K562 (cell line): ENCODE data around the gene COL13A1. TPM values are rescaled to one million over a fixed set of nuclear protein-coding genes. Genes with fewer than 3 reads are reported as not detected.

Experiments
- ATAC-seq: fragments of 200-7000 bp; cut with Tn5 transposase; 3 replicates; pipeline ENCODE4 v1.9.1; 2020; ENCODE audit warnings: moderate library complexity
- BruUV-seq: library from RNA; stranded (reverse); fragments of 400-500 nt; replicated peaks from 2 replicates; lab custom pipeline; 2021; lab: Mats Ljungman, UMichigan
- CTCF ChIA-PET: fragments of 300-600 bp; formaldehyde crosslinking; extraction: SDS; loops from one replicate; lab custom pipeline; 2021; ENCODE audit warnings: low intra/inter-chr PET ratio; lab: Yijun Ruan, JAX
- POLR2A ChIA-PET: fragments of 300-600, 350-650 bp; sonication (Branson Sonifier 250); formaldehyde crosslinking; extraction: SDS; loops from one replicate; lab custom pipeline; 2021; ENCODE audit warnings: antibody characterized with exemption, inconsistent platforms; lab: Yijun Ruan, JAX
- DNase-seq, 4 experiments: peaks; one replicate each; pipeline versions ENCODE4 v3.0.0 to v3.0.0-alpha.2; 2011 to 2018; ENCODE audit warnings: low spot score in 3 of 4, mixed read lengths in 3 of 4; ENCODE audit errors: extremely low read depth in 1 of 4
- FAIRE-seq: peaks from 2 replicates; lab custom pipeline; 2011; peaks lifted over from hg19 to GRCh38; lab: Jason Lieb, UNC
- H2AFZ ChIP-seq: 2 replicates; pipeline ENCODE4 v1.6.0; 2011; ENCODE audit warnings: low read depth, low read length, control low read depth, inconsistent platforms
- H3K27ac ChIP-seq: fragments of 200-600 bp; 3 replicates; pipeline ENCODE4 v1.8.0; 2011; ENCODE audit warnings: low read depth, mild to moderate bottlenecking, control low read depth, inconsistent platforms, low read length, moderate library complexity, mixed read lengths; ENCODE audit errors: extremely low read depth
- H3K27me3 ChIP-seq, 2 experiments: fragments of 300-600 bp in 1 of 2; 2 replicates in 1 of 2; 3 replicates in 1 of 2; pipeline versions ENCODE4 v1.6.0 to v1.8.0; 2011; ENCODE audit warnings: inconsistent platforms in 2 of 2, low read length in 2 of 2, mild to moderate bottlenecking in 1 of 2, mixed read lengths in 1 of 2, moderate library complexity in 1 of 2; ENCODE audit not compliant: control insufficient read depth in 2 of 2, insufficient read depth in 2 of 2
- H3K36me3 ChIP-seq: fragments of 300-600 bp; 3 replicates; pipeline ENCODE4 v1.8.0; 2011; ENCODE audit warnings: mild to moderate bottlenecking, low read length, inconsistent platforms; ENCODE audit not compliant: control insufficient read depth, insufficient read depth
- H3K4me1 ChIP-seq, 2 experiments: fragments of 200-600 bp in 1 of 2; replicated peaks in 1 of 2; 2 replicates in 1 of 2; 3 replicates in 1 of 2; pipeline versions ENCODE4 v1.5.1 to v1.8.0; 2011; ENCODE audit warnings: inconsistent platforms in 2 of 2, low read length in 2 of 2, mild to moderate bottlenecking in 1 of 2, mixed read lengths in 1 of 2, moderate library complexity in 1 of 2; ENCODE audit not compliant: control insufficient read depth in 2 of 2, insufficient read depth in 2 of 2
- H3K4me2 ChIP-seq: 2 replicates; pipeline ENCODE4 v1.6.1; 2011; ENCODE audit warnings: low read length, control low read depth, inconsistent platforms, mixed read lengths; ENCODE audit not compliant: insufficient read depth
- H3K4me3 ChIP-seq: fragments of 200-600 bp; sonication (generic), shearing (Covaris generic); 2 replicates; pipeline ENCODE4 v1.5.1; 2016; ENCODE audit warnings: control low read depth, inconsistent platforms
- H3K79me2 ChIP-seq: fragments of 200-600 bp; 3 replicates; pipeline ENCODE4 v1.8.0; 2011; ENCODE audit warnings: low read length, inconsistent platforms; ENCODE audit not compliant: control insufficient read depth, insufficient read depth
- H3K9ac ChIP-seq, 2 experiments: 2 replicates each; pipeline versions ENCODE4 v1.6.0 to v1.6.1; 2011; ENCODE audit warnings: low read depth in 2 of 2, low read length in 2 of 2, control low read depth in 1 of 2, inconsistent platforms in 1 of 2, mild to moderate bottlenecking in 1 of 2, mixed read lengths in 1 of 2; ENCODE audit not compliant: insufficient read depth in 1 of 2
- H3K9me1 ChIP-seq: one replicate; pipeline ENCODE4 v1.6.0; 2011; ENCODE audit warnings: inconsistent platforms, mild to moderate bottlenecking, low read length, moderate library complexity; ENCODE audit not compliant: control insufficient read depth, insufficient read depth
- H3K9me3 ChIP-seq: replicated peaks from 2 replicates; pipeline ENCODE4 v1.5.1; 2011; ENCODE audit warnings: low read depth, low read length, inconsistent platforms; ENCODE audit not compliant: control insufficient read depth, insufficient read depth
- H4K20me1 ChIP-seq: replicated peaks from 2 replicates; pipeline ENCODE4 v1.6.1; 2011; ENCODE audit warnings: low read length, inconsistent platforms, mixed read lengths; ENCODE audit not compliant: control insufficient read depth, insufficient read depth
- BCOR ChIP-seq: fragments of 450-650 bp; IDR thresholded peaks from 2 replicates; pipeline ENCODE4 v1.6.1; 2016
- CBFA2T2 ChIP-seq: fragments of 450-650 bp; conservative IDR thresholded peaks from 2 replicates; pipeline ENCODE4 v1.6.1; 2017; ENCODE audit warnings: mild to moderate bottlenecking
- CBFB ChIP-seq: sonication (generic); formaldehyde crosslinking; IDR thresholded peaks from 2 replicates; pipeline ENCODE4 v1.4.0; 2020; ENCODE audit warnings: mild to moderate bottlenecking, missing genetic modification reagents
- COPS2 ChIP-seq: fragments of 450-650 bp; conservative IDR thresholded peaks from 2 replicates; pipeline ENCODE4 v1.6.1; 2016; ENCODE audit warnings: mild to moderate bottlenecking, moderate library complexity
- NFIX ChIP-seq: fragments of 250-450 bp; sonication (Bioruptor Pico); IDR thresholded peaks from 2 replicates; pipeline ENCODE4 v1.4.0; 2020; ENCODE audit warnings: low read depth, mild to moderate bottlenecking, moderate library complexity
- PRPF4 ChIP-seq: fragments of 200-400 bp; formaldehyde crosslinking; IDR thresholded peaks from one replicate; pipeline ENCODE4 v1.6.1; 2017; ENCODE audit warnings: low read length, low read depth, mild to moderate bottlenecking; ENCODE audit not compliant: insufficient read depth, poor library complexity, severe bottlenecking
- RBM25 ChIP-seq: fragments of 200-400 bp; formaldehyde crosslinking; IDR thresholded peaks from 2 replicates; pipeline ENCODE4 v1.6.1; 2018; ENCODE audit warnings: low read length, low read depth, moderate library complexity; ENCODE audit not compliant: severe bottlenecking
- RFX5 ChIP-seq: IDR thresholded peaks from 2 replicates; pipeline ENCODE4 v1.6.1; 2011; ENCODE audit warnings: low read depth, mild to moderate bottlenecking, improper control_type of control experiment, low read length
- SOX6 ChIP-seq: fragments of 450-650 bp; IDR thresholded peaks from 2 replicates; pipeline ENCODE4 v1.6.1; 2014; ENCODE audit warnings: mild to moderate bottlenecking
- TCFL5 ChIP-seq: fragments of 250-450 bp; sonication (Bioruptor Pico); conservative IDR thresholded peaks from 2 replicates; pipeline ENCODE4 v1.6.1; 2021; ENCODE audit warnings: mild to moderate bottlenecking, moderate library complexity, matching md5 sums
- ZFP30 ChIP-seq: fragments of 250-450 bp; sonication (Bioruptor Pico); IDR thresholded peaks from 2 replicates; pipeline ENCODE4 v1.8.0; 2022; ENCODE audit warnings: moderate library complexity, mild to moderate bottlenecking, inconsistent platforms, borderline replicate concordance
- ZFP36 ChIP-seq: fragments of 150-350 bp; IDR thresholded peaks from 2 replicates; pipeline ENCODE4 v1.6.1; 2018; ENCODE audit warnings: low read length, low read depth; ENCODE audit not compliant: partially characterized antibody
- WGBS: fragments of 100-300 bp; shearing (Covaris generic); methylation state at CpG from one replicate; pipeline ENCODE4 v1.1.6; 2016; ENCODE audit warnings: low coverage, mixed read lengths; ENCODE audit not compliant: insufficient coverage; ENCODE audit errors: missing lambda C conversion rate; 5-methylcytosine and 5-hydroxymethylcytosine counted together
- in situ Hi-C: fragments of 300-500 bp; cut with MboI; formaldehyde crosslinking; loops from 4 replicates; pipeline ENCODE4 v1.15.0; 2018; ENCODE audit warnings: inconsistent platforms, mixed read lengths
- intact Hi-C: fragments of 100-400 bp; cut with micrococcal nuclease; formaldehyde crosslinking; loops from 2 replicates; pipeline ENCODE4 v1.14.2; 2022
- polyA plus RNA-seq, 8 experiments: library from polyadenylated mRNA; depleted of rRNA in 4 of 8; stranded (reverse) in 5 of 8; unstranded in 3 of 8; fragments of >200 nt; fragmentation: Nextera tagmentation in 2 of 8; fragmentation: Illumina TruSeq in 1 of 8; extraction: Ambion mirVana in 2 of 8; extraction: Trizol in 1 of 8; gene quantifications; 2 replicates each; pipeline versions ENCODE4 v1.2.1 to v1.2.3, GENCODE V29; 2011 to 2014; ENCODE audit warnings: inconsistent platforms in 1 of 8, missing spikeins in 1 of 8
- total RNA-seq, 7 experiments: library from RNA; depleted of rRNA in 6 of 7; stranded (reverse); fragments of >200 nt in 6 of 7; fragmentation: Illumina TruSeq in 2 of 7; extraction: Trizol in 2 of 7; gene quantifications; 2 replicates each; pipeline versions ENCODE4 v1.2.1 to v1.2.3, GENCODE V29; 2011 to 2021; ENCODE audit warnings: low replicate concordance in 1 of 7

COL13A1 gene
- total and polyA plus RNA-seq, 9 of the 15 experiments (the other 6 are each of a cell fraction or from before 2014, with no cell fraction given), result not detected

DNA sequence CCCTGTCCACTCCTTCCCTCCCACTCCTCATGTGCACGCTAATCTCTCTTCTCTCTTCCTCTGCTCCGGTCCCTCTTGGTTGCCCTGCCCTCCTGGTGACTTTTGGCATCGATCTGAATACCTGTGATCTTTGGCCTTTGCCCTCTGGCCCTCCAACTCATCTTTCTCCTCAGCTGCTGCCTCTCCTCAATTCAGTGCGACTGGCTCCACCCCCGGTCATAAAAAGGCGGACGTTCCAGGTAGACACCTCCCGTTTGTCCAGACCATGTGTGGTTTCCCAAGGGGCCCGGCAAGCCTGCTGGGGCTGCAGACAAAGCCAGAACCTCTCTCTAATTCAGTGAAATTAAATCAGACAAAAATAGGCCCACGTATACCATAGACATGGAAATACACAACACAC is 96.8 kb downstream of the COL13A1 start:
- no peak for FAIRE-seq

DNA sequence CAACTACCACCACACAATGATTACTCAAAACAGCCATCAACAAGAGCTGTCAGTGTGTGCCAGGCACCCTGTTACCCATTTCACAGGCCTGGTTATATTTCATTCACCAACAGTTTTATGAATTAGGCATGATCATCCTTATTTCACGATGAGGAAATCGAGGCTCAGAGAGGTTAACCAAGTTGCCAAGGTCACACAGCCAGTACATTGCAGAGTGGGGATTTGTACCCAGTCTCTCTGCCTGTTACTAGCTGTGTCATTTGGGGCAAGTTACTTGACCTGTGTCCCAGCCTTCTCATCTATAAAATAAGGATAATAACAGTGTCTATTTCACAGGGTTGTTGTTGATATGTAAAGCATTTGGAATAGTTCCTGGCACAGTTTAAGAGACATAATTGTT is 97.2 kb downstream of the COL13A1 start:
- intact Hi-C loops (no loop called here), in situ Hi-C loops (no loop called here)
- Histone ChIP-seq H3K27me3 (peaks cover 31 to 65% of the 10 kb centered on the region in 2 experiments), H4K20me1 (peaks cover 17% of the 10 kb centered on the region), H3K9me1 (no peaks in the 10 kb centered on the region), H2AFZ (no peak overlapping the region), H3K27ac (no peak overlapping the region), H3K9ac (no peak overlapping the region), H3K4me2 (no peak overlapping the region), H3K4me3 (no peak overlapping the region), H3K36me3 (no peaks in the 10 kb centered on the region), H3K9me3 (no peaks in the 10 kb centered on the region), H3K4me1 (no peaks in the 10 kb centered on the region), H3K79me2 (no peaks in the 10 kb centered on the region)
- no TSS peak for BruUV-seq
- FAIRE-seq (no peak), ATAC-seq (no peak), DNase-seq (no peak)
- ChIA-PET POLR2A (interaction anchor here (1.4 kb wide), 1 partner anchor 18 kb away, joined by 4 read pairs; no protein-coding TSS in a partner anchor), CTCF (no interaction called here)
- TF ChIP-seq BCOR, result peak; percentile 60; the same call in 1 of the 2 replicates
- peak; percentile 95 for TF ChIP-seq RBM25
- peak; percentile 63 for TF ChIP-seq ZFP36
- no peak for TF ChIP-seq RFX5
- TF ChIP-seq CBFA2T2, result no peak
- 3% methylated on average over 2 of the region's 2 CpGs for WGBS

More for the DNA sequence above, 96.8 kb downstream of the COL13A1 start:
- H3K4me2 ChIP-seq, result no peak overlapping the region
- BruUV-seq, result no TSS peak
- no peak overlapping the region for H2AFZ ChIP-seq
- no peaks in the 10 kb centered on the region for H3K79me2 ChIP-seq
- DNase-seq (no peak), ATAC-seq (no peak)
- no peak overlapping the region for H3K9ac ChIP-seq
- no peaks in the 10 kb centered on the region for H3K4me1 ChIP-seq
- peaks cover 17% of the 10 kb centered on the region for H4K20me1 ChIP-seq
- H3K27ac ChIP-seq, result no peak overlapping the region
- H3K9me3 ChIP-seq, result no peaks in the 10 kb centered on the region
- no peak for TF ChIP-seq CBFB (CRISPR knock-in tag)
- no peak for TF ChIP-seq COPS2
- no peak for TF ChIP-seq PRPF4
- TF ChIP-seq NFIX, result no peak
- TF ChIP-seq SOX6, result no peak
- TF ChIP-seq ZFP30 (CRISPR knock-in tag), result no peak
- TF ChIP-seq TCFL5 (CRISPR knock-in tag), result no peak
- H3K9me1 ChIP-seq, result no peaks in the 10 kb centered on the region
- CTCF ChIA-PET, result no interaction called here
- POLR2A ChIA-PET, result no interaction called here
- H3K36me3 ChIP-seq, result no peaks in the 10 kb centered on the region
- in situ Hi-C loops, result no loop called here
- intact Hi-C loops, result no loop called here
- 1% methylated on average over 10 of the region's 10 CpGs for WGBS
- peaks cover 29 to 66% of the 10 kb centered on the region in 2 experiments for H3K27me3 ChIP-seq
- no peak overlapping the region for H3K4me3 ChIP-seq
